K562 (cell line): Measurements from ENCODE around the gene SUMO3. TPM values are rescaled to one million over a fixed set of nuclear protein-coding genes. Genes with fewer than 3 reads are reported as not detected.

Experiments used
- ATAC-seq: fragments of 200-7000 bp; cut with Tn5 transposase; 3 replicates; pipeline ENCODE4 v1.9.1; 2020; ENCODE audit warnings: moderate library complexity
- BruUV-seq: library from RNA; stranded (reverse); fragments of 400-500 nt; replicated peaks from 2 replicates; lab custom pipeline; 2021; lab: Mats Ljungman, UMichigan
- CTCF ChIA-PET: fragments of 300-600 bp; formaldehyde crosslinking; extraction: SDS; loops from one replicate; lab custom pipeline; 2021; ENCODE audit warnings: low intra/inter-chr PET ratio; lab: Yijun Ruan, JAX
- POLR2A ChIA-PET: fragments of 300-600, 350-650 bp; sonication (Branson Sonifier 250); formaldehyde crosslinking; extraction: SDS; loops from one replicate; lab custom pipeline; 2021; ENCODE audit warnings: antibody characterized with exemption, inconsistent platforms; lab: Yijun Ruan, JAX
- DNase-seq, 4 experiments: peaks; one replicate each; pipeline versions ENCODE4 v3.0.0 to v3.0.0-alpha.2; 2011 to 2018; ENCODE audit warnings: low spot score in 3 of 4, mixed read lengths in 3 of 4; ENCODE audit errors: extremely low read depth in 1 of 4
- FAIRE-seq: peaks from 2 replicates; lab custom pipeline; 2011; peaks lifted over from hg19 to GRCh38; lab: Jason Lieb, UNC
- H2AFZ ChIP-seq: 2 replicates; pipeline ENCODE4 v1.6.0; 2011; ENCODE audit warnings: low read depth, low read length, control low read depth, inconsistent platforms
- H3K27ac ChIP-seq: fragments of 200-600 bp; 3 replicates; pipeline ENCODE4 v1.8.0; 2011; ENCODE audit warnings: low read depth, mild to moderate bottlenecking, control low read depth, inconsistent platforms, low read length, moderate library complexity, mixed read lengths; ENCODE audit errors: extremely low read depth
- H3K27me3 ChIP-seq, 2 experiments: fragments of 300-600 bp in 1 of 2; 2 replicates in 1 of 2; 3 replicates in 1 of 2; pipeline versions ENCODE4 v1.6.0 to v1.8.0; 2011; ENCODE audit warnings: inconsistent platforms in 2 of 2, low read length in 2 of 2, mild to moderate bottlenecking in 1 of 2, mixed read lengths in 1 of 2, moderate library complexity in 1 of 2; ENCODE audit not compliant: control insufficient read depth in 2 of 2, insufficient read depth in 2 of 2
- H3K36me3 ChIP-seq: fragments of 300-600 bp; 3 replicates; pipeline ENCODE4 v1.8.0; 2011; ENCODE audit warnings: mild to moderate bottlenecking, low read length, inconsistent platforms; ENCODE audit not compliant: control insufficient read depth, insufficient read depth
- H3K4me1 ChIP-seq, 2 experiments: fragments of 200-600 bp in 1 of 2; replicated peaks in 1 of 2; 2 replicates in 1 of 2; 3 replicates in 1 of 2; pipeline versions ENCODE4 v1.5.1 to v1.8.0; 2011; ENCODE audit warnings: inconsistent platforms in 2 of 2, low read length in 2 of 2, mild to moderate bottlenecking in 1 of 2, mixed read lengths in 1 of 2, moderate library complexity in 1 of 2; ENCODE audit not compliant: control insufficient read depth in 2 of 2, insufficient read depth in 2 of 2
- H3K4me2 ChIP-seq: 2 replicates; pipeline ENCODE4 v1.6.1; 2011; ENCODE audit warnings: low read length, control low read depth, inconsistent platforms, mixed read lengths; ENCODE audit not compliant: insufficient read depth
- H3K4me3 ChIP-seq: fragments of 200-600 bp; sonication (generic), shearing (Covaris generic); 2 replicates; pipeline ENCODE4 v1.5.1; 2016; ENCODE audit warnings: control low read depth, inconsistent platforms
- H3K79me2 ChIP-seq: fragments of 200-600 bp; 3 replicates; pipeline ENCODE4 v1.8.0; 2011; ENCODE audit warnings: low read length, inconsistent platforms; ENCODE audit not compliant: control insufficient read depth, insufficient read depth
- H3K9ac ChIP-seq, 2 experiments: 2 replicates each; pipeline versions ENCODE4 v1.6.0 to v1.6.1; 2011; ENCODE audit warnings: low read depth in 2 of 2, low read length in 2 of 2, control low read depth in 1 of 2, inconsistent platforms in 1 of 2, mild to moderate bottlenecking in 1 of 2, mixed read lengths in 1 of 2; ENCODE audit not compliant: insufficient read depth in 1 of 2
- H3K9me1 ChIP-seq: one replicate; pipeline ENCODE4 v1.6.0; 2011; ENCODE audit warnings: inconsistent platforms, mild to moderate bottlenecking, low read length, moderate library complexity; ENCODE audit not compliant: control insufficient read depth, insufficient read depth
- H3K9me3 ChIP-seq: replicated peaks from 2 replicates; pipeline ENCODE4 v1.5.1; 2011; ENCODE audit warnings: low read depth, low read length, inconsistent platforms; ENCODE audit not compliant: control insufficient read depth, insufficient read depth
- H4K20me1 ChIP-seq: replicated peaks from 2 replicates; pipeline ENCODE4 v1.6.1; 2011; ENCODE audit warnings: low read length, inconsistent platforms, mixed read lengths; ENCODE audit not compliant: control insufficient read depth, insufficient read depth
- BCOR ChIP-seq: fragments of 450-650 bp; IDR thresholded peaks from 2 replicates; pipeline ENCODE4 v1.6.1; 2016
- C11orf30 ChIP-seq: fragments of 450-650 bp; IDR thresholded peaks from 2 replicates; pipeline ENCODE4 v1.6.1; 2016; ENCODE audit warnings: low read depth, mild to moderate bottlenecking
- CGGBP1 ChIP-seq: fragments of 250-450 bp; sonication (Bioruptor Pico); IDR thresholded peaks from 2 replicates; pipeline ENCODE4 v1.9.0; 2021; ENCODE audit warnings: mild to moderate bottlenecking
- EHMT2 ChIP-seq: fragments of 450-650 bp; IDR thresholded peaks from 2 replicates; pipeline ENCODE4 v1.6.1; 2018; ENCODE audit warnings: antibody characterized with exemption
- FOXP4 ChIP-seq: sonication (generic); formaldehyde crosslinking; IDR thresholded peaks from 2 replicates; pipeline ENCODE4 v1.8.0; 2022; ENCODE audit warnings: mild to moderate bottlenecking, missing genetic modification reagents, borderline replicate concordance
- KHSRP ChIP-seq: fragments of 450-650 bp; IDR thresholded peaks from 2 replicates; pipeline ENCODE4 v1.6.1; 2017
- MNT ChIP-seq, 2 experiments: fragments of 450-650 bp; conservative IDR thresholded peaks; 2 replicates each; pipeline ENCODE4 v1.6.1; 2017; ENCODE audit warnings: mild to moderate bottlenecking in 2 of 2, moderate library complexity in 2 of 2
- PHTF2 ChIP-seq: fragments of 250-450 bp; sonication (Bioruptor Pico); IDR thresholded peaks from 2 replicates; pipeline ENCODE4 v1.5.0; 2021; ENCODE audit warnings: mild to moderate bottlenecking
- SMAD2 ChIP-seq: fragments of 150-350 bp; IDR thresholded peaks from 2 replicates; pipeline ENCODE4 v1.6.1; 2014; ENCODE audit warnings: low read depth, mild to moderate bottlenecking, low read length
- SNAPC5 ChIP-seq: fragments of 250-450 bp; sonication (Bioruptor Pico); IDR thresholded peaks from 2 replicates; pipeline ENCODE4 v1.8.0; 2021; ENCODE audit warnings: moderate library complexity, mild to moderate bottlenecking, inconsistent platforms
- YY1 ChIP-seq, 3 experiments: IDR thresholded peaks; 2 replicates each; pipeline ENCODE4 v1.6.1; 2011; ENCODE audit warnings: low read length in 2 of 3, mild to moderate bottlenecking in 2 of 3, moderate library complexity in 2 of 3, borderline replicate concordance in 1 of 3, control low read depth in 1 of 3, low read depth in 1 of 3; ENCODE audit not compliant: insufficient read depth in 3 of 3, insufficient replicate concordance in 2 of 3, control insufficient read depth in 1 of 3, insufficient read length in 1 of 3; ENCODE audit errors: extremely low read depth in 1 of 3
- ZKSCAN1 ChIP-seq: fragments of 150-350 bp; IDR thresholded peaks from 2 replicates; pipeline ENCODE4 v1.6.1; 2016; ENCODE audit warnings: low read depth, low read length
- ZNF280B ChIP-seq: fragments of 250-450 bp; sonication (Bioruptor Pico); IDR thresholded peaks from 2 replicates; pipeline ENCODE4 v1.5.1; 2021; ENCODE audit warnings: mild to moderate bottlenecking
- ZNF431 ChIP-seq: sonication (generic); formaldehyde crosslinking; IDR thresholded peaks from 2 replicates; pipeline ENCODE4 v1.8.0; 2022; ENCODE audit warnings: mild to moderate bottlenecking, missing genetic modification reagents
- ZNF511 ChIP-seq: sonication (generic); formaldehyde crosslinking; IDR thresholded peaks from 2 replicates; pipeline ENCODE4 v1.8.0; 2022; ENCODE audit warnings: mild to moderate bottlenecking, missing genetic modification reagents
- ZNF785 ChIP-seq: fragments of 250-450 bp; sonication (Bioruptor Pico); IDR thresholded peaks from 2 replicates; pipeline ENCODE4 v1.4.0; 2020; ENCODE audit warnings: mild to moderate bottlenecking
- WGBS: fragments of 100-300 bp; shearing (Covaris generic); methylation state at CpG from one replicate; pipeline ENCODE4 v1.1.6; 2016; ENCODE audit warnings: low coverage, mixed read lengths; ENCODE audit not compliant: insufficient coverage; ENCODE audit errors: missing lambda C conversion rate; 5-methylcytosine and 5-hydroxymethylcytosine counted together
- in situ Hi-C: fragments of 300-500 bp; cut with MboI; formaldehyde crosslinking; loops from 4 replicates; pipeline ENCODE4 v1.15.0; 2018; ENCODE audit warnings: inconsistent platforms, mixed read lengths
- intact Hi-C: fragments of 100-400 bp; cut with micrococcal nuclease; formaldehyde crosslinking; loops from 2 replicates; pipeline ENCODE4 v1.14.2; 2022
- polyA plus RNA-seq, 8 experiments: library from polyadenylated mRNA; depleted of rRNA in 4 of 8; stranded (reverse) in 5 of 8; unstranded in 3 of 8; fragments of >200 nt; fragmentation: Nextera tagmentation in 2 of 8; fragmentation: Illumina TruSeq in 1 of 8; extraction: Ambion mirVana in 2 of 8; extraction: Trizol in 1 of 8; gene quantifications; 2 replicates each; pipeline versions ENCODE4 v1.2.1 to v1.2.3, GENCODE V29; 2011 to 2014; ENCODE audit warnings: inconsistent platforms in 1 of 8, missing spikeins in 1 of 8
- total RNA-seq, 7 experiments: library from RNA; depleted of rRNA in 6 of 7; stranded (reverse); fragments of >200 nt in 6 of 7; fragmentation: Illumina TruSeq in 2 of 7; extraction: Trizol in 2 of 7; gene quantifications; 2 replicates each; pipeline versions ENCODE4 v1.2.1 to v1.2.3, GENCODE V29; 2011 to 2021; ENCODE audit warnings: low replicate concordance in 1 of 7

SUMO3 gene
- total and polyA plus RNA-seq, 9 of the 15 experiments (the other 6 are each of a cell fraction or from before 2014, with no cell fraction given): 13.9 to 143 (median 113) TPM

- in situ Hi-C loops (no loop called here), intact Hi-C loops (no loop called here)
- FAIRE-seq: no peak
- H3K9me1 ChIP-seq: no peaks in the 10 kb centered on the region
- no peaks in the 10 kb centered on the region for H3K9me3 ChIP-seq
- no peak for ATAC-seq
- no peaks in the 10 kb centered on the region for H3K79me2 ChIP-seq
- no peak overlapping the region for H2AFZ ChIP-seq
- no peak overlapping the region for H3K27ac ChIP-seq
- DNase-seq: no peak
- 26% methylated on average over 23 of the region's 23 CpGs for WGBS
- CTCF ChIA-PET: interaction anchor here (0.6 kb wide), 1 partner anchor 26 kb away, joined by 3 read pairs; no protein-coding TSS in a partner anchor
- peaks cover 14 to 36% of the 10 kb centered on the region in 2 experiments; a peak in 4 of 5 replicates for H3K27me3 ChIP-seq
- H3K36me3 ChIP-seq: no peaks in the 10 kb centered on the region
- peaks cover 15 to 51% of the 10 kb centered on the region in 2 experiments for H3K4me1 ChIP-seq
- POLR2A ChIA-PET: interaction anchor here (1.2 kb wide), 1 partner anchor 31 kb away, joined by 3 read pairs; the partner anchor contains the start of gene PTTG1IP
- no peaks in the 10 kb centered on the region for H4K20me1 ChIP-seq
- H3K9ac ChIP-seq: no peak overlapping the region; a peak in 1 of 4 replicates
- BruUV-seq: no TSS peak
- H3K4me3 ChIP-seq: no peak overlapping the region
- H3K4me2 ChIP-seq: no peak overlapping the region
- no peak for TF ChIP-seq ZNF511 (CRISPR knock-in tag)
- no peak for TF ChIP-seq C11orf30
- no peak for TF ChIP-seq PHTF2
- TF ChIP-seq BCOR: no peak
- no peak for TF ChIP-seq KHSRP
- TF ChIP-seq ZKSCAN1: no peak
- TF ChIP-seq SMAD2: no peak
- TF ChIP-seq SNAPC5 (CRISPR knock-in tag): no peak
- no peak for TF ChIP-seq ZNF785 (CRISPR knock-in tag)
- TF ChIP-seq YY1 (IDR thresholded peaks at IDR 0.05; ENCODE audit: borderline replicate concordance in 1 of 3, control insufficient read depth in 1 of 3, extremely low read depth in 1 of 3, insufficient read depth in 3 of 3, insufficient read length in 1 of 3, insufficient replicate concordance in 2 of 3, low read depth in 1 of 3, low read length in 2 of 3): no peak
- TF ChIP-seq CGGBP1: no peak
- no peak for TF ChIP-seq ZNF431 (CRISPR knock-in tag)
- no peak for TF ChIP-seq FOXP4 (CRISPR knock-in tag)
- TF ChIP-seq EHMT2: no peak
- no peak for TF ChIP-seq MNT (conservative IDR thresholded peaks at IDR 0.05)
- no peak for TF ChIP-seq ZNF280B (CRISPR knock-in tag)
Observed at GRCh38 chr21:44842721-44843445, 25.0 kb upstream of the SUMO3 start.
